Endothelial cell of umbilical vein (primary cell): ENCODE measurements around the gene BCO2. TPM values are rescaled to one million over a fixed set of nuclear protein-coding genes. Genes with fewer than 3 reads are reported as not detected.

Experiments used
- BruUV-seq: library from RNA; stranded (reverse); fragments of 400-500 nt; replicated peaks from 2 replicates; lab custom pipeline; 2021; lab: Mats Ljungman, UMichigan
- CTCF ChIA-PET: fragments of 300-600, 350-600 bp; sonication (Branson Sonifier 250); formaldehyde crosslinking; loops from one replicate; lab custom pipeline; 2021; ENCODE audit warnings: antibody characterized with exemption, inconsistent platforms; lab: Charles Lee
- POLR2A ChIA-PET: fragments of 300-600, 350-600 bp; sonication (Branson Sonifier 250); formaldehyde crosslinking; loops from one replicate; lab custom pipeline; 2021; ENCODE audit warnings: antibody characterized with exemption, inconsistent platforms; lab: Charles Lee
- DNase-seq: peaks from one replicate; pipeline ENCODE4 v3.0.0-alpha.2; 2011; ENCODE audit warnings: low read depth, low spot score
- FAIRE-seq: peaks from 2 replicates; lab custom pipeline; 2011; peaks lifted over from hg19 to GRCh38; lab: Jason Lieb, UNC
- H2AFZ ChIP-seq: 2 replicates; pipeline ENCODE4 v1.6.0; 2012; ENCODE audit warnings: low read depth, low read length, control low read depth, inconsistent platforms
- H3K27ac ChIP-seq: 2 replicates; pipeline ENCODE4 v1.5.1; 2011; ENCODE audit warnings: low read depth, mild to moderate bottlenecking, control low read depth, low read length, moderate library complexity; ENCODE audit not compliant: insufficient read depth
- H3K27me3 ChIP-seq, 2 experiments: 2 replicates each; pipeline versions ENCODE4 v1.6.0 to v1.6.1; 2011; ENCODE audit warnings: low read length in 2 of 2, mixed read lengths in 1 of 2; ENCODE audit not compliant: control insufficient read depth in 2 of 2, insufficient read depth in 2 of 2
- H3K36me3 ChIP-seq, 2 experiments: 2 replicates in 1 of 2; 3 replicates in 1 of 2; pipeline ENCODE4 v1.5.1; 2011; ENCODE audit warnings: low read length in 2 of 2, mild to moderate bottlenecking in 1 of 2, moderate library complexity in 1 of 2; ENCODE audit not compliant: control insufficient read depth in 2 of 2, insufficient read depth in 2 of 2; ENCODE audit errors: extremely low read depth in 1 of 2
- H3K4me1 ChIP-seq: 3 replicates; pipeline ENCODE4 v1.5.1; 2011; ENCODE audit warnings: mild to moderate bottlenecking, low read length; ENCODE audit not compliant: control insufficient read depth, insufficient read depth; ENCODE audit errors: extremely low read depth
- H3K4me2 ChIP-seq: 2 replicates; pipeline ENCODE4 v1.6.1; 2011; ENCODE audit warnings: low read length, control low read depth, mixed read lengths; ENCODE audit not compliant: insufficient read depth
- H3K4me3 ChIP-seq, 3 experiments: fragments of 200-600 bp in 1 of 3; sonication (generic), shearing (Covaris generic) in 1 of 3; replicated peaks in 1 of 3; 2 replicates each; pipeline ENCODE4 v1.5.1; 2011 to 2016; ENCODE audit warnings: control low read depth in 3 of 3, low read length in 3 of 3, mild to moderate bottlenecking in 2 of 3, inconsistent platforms in 1 of 3, low read depth in 1 of 3, moderate library complexity in 1 of 3; ENCODE audit not compliant: insufficient read depth in 1 of 3
- H3K79me2 ChIP-seq: 2 replicates; pipeline ENCODE4 v1.6.0; 2012; ENCODE audit warnings: low read length, inconsistent platforms; ENCODE audit not compliant: control insufficient read depth, insufficient read depth
- H3K9ac ChIP-seq: replicated peaks from 2 replicates; pipeline ENCODE3; 2011; ENCODE audit warnings: low read length, control low read depth; ENCODE audit not compliant: insufficient read depth; ENCODE audit errors: extremely low read depth
- H3K9me1 ChIP-seq: replicated peaks from 3 replicates; pipeline ENCODE4 v1.6.0; 2011; ENCODE audit warnings: mild to moderate bottlenecking, low read length; ENCODE audit not compliant: control insufficient read depth, insufficient read depth; ENCODE audit errors: extremely low read depth
- H3K9me3 ChIP-seq: replicated peaks from 2 replicates; pipeline ENCODE4 v1.5.1; 2012; ENCODE audit warnings: low read length, inconsistent platforms; ENCODE audit not compliant: control insufficient read depth, insufficient read depth
- H4K20me1 ChIP-seq: replicated peaks from 2 replicates; pipeline ENCODE3; 2011; ENCODE audit warnings: mild to moderate bottlenecking, low read length; ENCODE audit not compliant: control insufficient read depth, insufficient read depth; ENCODE audit errors: extremely low read depth
- EZH2 ChIP-seq: IDR thresholded peaks from 2 replicates; pipeline ENCODE4 v1.6.1; 2012; ENCODE audit warnings: borderline replicate concordance, low read depth, mild to moderate bottlenecking, moderate library complexity, low read length, inconsistent platforms; ENCODE audit not compliant: severe bottlenecking
- FOS ChIP-seq: IDR thresholded peaks from 2 replicates; pipeline ENCODE4 v1.6.1; 2011; ENCODE audit warnings: mild to moderate bottlenecking, low read length, moderate library complexity, borderline replicate concordance; ENCODE audit not compliant: insufficient read depth
- GATA2 ChIP-seq: IDR thresholded peaks from 2 replicates; pipeline ENCODE4 v1.7.0; 2011; ENCODE audit warnings: low read depth, mild to moderate bottlenecking, moderate library complexity, mixed read lengths, low read length; ENCODE audit not compliant: insufficient read length, insufficient read depth
- JUN ChIP-seq: IDR thresholded peaks from 2 replicates; pipeline ENCODE4 v1.6.1; 2011; ENCODE audit warnings: borderline replicate concordance, low read depth; ENCODE audit not compliant: insufficient read length, insufficient read depth
- MAX ChIP-seq: IDR thresholded peaks from 2 replicates; pipeline ENCODE4 v1.6.1; 2011; ENCODE audit not compliant: insufficient read depth, insufficient read length
- MYC ChIP-seq: IDR thresholded peaks from one replicate; pipeline ENCODE4 v1.6.1; 2011; ENCODE audit warnings: mild to moderate bottlenecking, low read depth, low read length
- POLR2A ChIP-seq: IDR thresholded peaks from 2 replicates; pipeline ENCODE4 v1.6.1; 2012; ENCODE audit warnings: low read depth, mild to moderate bottlenecking, control low read depth, low read length
- POLR2AphosphoS5 ChIP-seq: IDR thresholded peaks from 2 replicates; pipeline ENCODE4 v1.6.1; 2012; ENCODE audit warnings: low read depth, mild to moderate bottlenecking, control low read depth, low read length, moderate library complexity; ENCODE audit not compliant: insufficient read depth
- dilution Hi-C: fragments of 300-500 bp; cut with MboI; formaldehyde crosslinking; loops from one replicate; pipeline ENCODE4 v1.15.0; 2019; ENCODE audit warnings: low sequenced_read_pairs; ENCODE audit not compliant: extremely low pct_ligation_motif_present
- intact Hi-C: fragments of 100-400 bp; cut with micrococcal nuclease; formaldehyde crosslinking; loops from one replicate; pipeline ENCODE4 v1.10.0; 2022
- polyA plus RNA-seq, 4 experiments: library from polyadenylated mRNA; depleted of rRNA in 3 of 4; stranded (reverse) in 3 of 4; unstranded in 1 of 4; fragments of >200 nt; gene quantifications; 2 replicates each; pipeline versions ENCODE4 v1.2.1 to v1.2.3, GENCODE V29; 2011 to 2012; ENCODE audit warnings: missing spikeins in 1 of 4
- total RNA-seq: library from RNA; stranded (reverse); gene quantifications from 2 replicates; pipeline ENCODE4 v1.2.3, GENCODE V29; 2021
- TF ChIP-seq, protein P1 (sequence below), 2 donors: IDR thresholded peaks; 1 replicate in 1 of 2; 2 replicates in 1 of 2; pipeline ENCODE4 v1.5.1; 2011; ENCODE audit warnings: low read length in 2 of 2, mild to moderate bottlenecking in 2 of 2, moderate library complexity in 2 of 2, control low read depth in 1 of 2, inconsistent platforms in 1 of 2, low read depth in 1 of 2; ENCODE audit not compliant: insufficient read depth in 1 of 2; ENCODE audit errors: extremely low read depth in 1 of 2

Gene BCO2
- total and polyA plus RNA-seq, 2 donors (not counting 3 experiments of a cell fraction or from before 2014, with no cell fraction given): 0.58 to 1.9 TPM

GRCh38 chr11:112266410-112266778 lies 91.1 kb downstream of the BCO2 start:
- H3K9ac ChIP-seq: no peak overlapping the region
- H3K27me3 ChIP-seq: peaks cover 0 to 7% of the 10 kb centered on the region in 2 experiments
- no peaks in the 10 kb centered on the region for H3K4me1 ChIP-seq
- no TSS peak for BruUV-seq
- H3K79me2 ChIP-seq: no peaks in the 10 kb centered on the region
- H3K9me1 ChIP-seq: no peaks in the 10 kb centered on the region
- DNase-seq (no peak), FAIRE-seq (no peak)
- no peak overlapping the region for H3K4me2 ChIP-seq
- intact Hi-C loops: no loop called here
- H3K27ac ChIP-seq: no peak overlapping the region
- H3K9me3 ChIP-seq: no peaks in the 10 kb centered on the region
- CTCF ChIA-PET: interaction anchor here (1.2 kb wide), 1 partner anchor 11 kb away, joined by 5 read pairs; no protein-coding TSS in a partner anchor
- dilution Hi-C loops: no loop called here
- H3K36me3 ChIP-seq: no peaks in the 10 kb centered on the region
- no peaks in the 10 kb centered on the region for H4K20me1 ChIP-seq
- no peak overlapping the region for H3K4me3 ChIP-seq
- no peak for TF ChIP-seq JUN
- no peak for TF ChIP-seq MYC
- no peak for TF ChIP-seq POLR2AphosphoS5
- no peak for TF ChIP-seq GATA2
- TF ChIP-seq EZH2: no peak
- TF ChIP-seq MAX: no peak
- TF ChIP-seq POLR2A: no peak
- TF ChIP-seq, protein P1, sequence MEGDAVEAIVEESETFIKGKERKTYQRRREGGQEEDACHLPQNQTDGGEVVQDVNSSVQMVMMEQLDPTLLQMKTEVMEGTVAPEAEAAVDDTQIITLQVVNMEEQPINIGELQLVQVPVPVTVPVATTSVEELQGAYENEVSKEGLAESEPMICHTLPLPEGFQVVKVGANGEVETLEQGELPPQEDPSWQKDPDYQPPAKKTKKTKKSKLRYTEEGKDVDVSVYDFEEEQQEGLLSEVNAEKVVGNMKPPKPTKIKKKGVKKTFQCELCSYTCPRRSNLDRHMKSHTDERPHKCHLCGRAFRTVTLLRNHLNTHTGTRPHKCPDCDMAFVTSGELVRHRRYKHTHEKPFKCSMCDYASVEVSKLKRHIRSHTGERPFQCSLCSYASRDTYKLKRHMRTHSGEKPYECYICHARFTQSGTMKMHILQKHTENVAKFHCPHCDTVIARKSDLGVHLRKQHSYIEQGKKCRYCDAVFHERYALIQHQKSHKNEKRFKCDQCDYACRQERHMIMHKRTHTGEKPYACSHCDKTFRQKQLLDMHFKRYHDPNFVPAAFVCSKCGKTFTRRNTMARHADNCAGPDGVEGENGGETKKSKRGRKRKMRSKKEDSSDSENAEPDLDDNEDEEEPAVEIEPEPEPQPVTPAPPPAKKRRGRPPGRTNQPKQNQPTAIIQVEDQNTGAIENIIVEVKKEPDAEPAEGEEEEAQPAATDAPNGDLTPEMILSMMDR (IDR thresholded peaks at IDR 0.05; ENCODE audit: extremely low read depth in 1 of 2, insufficient read depth in 1 of 2, low read depth in 1 of 2, low read length in 2 of 2): no peak
- no peak for TF ChIP-seq FOS
- POLR2A ChIA-PET: no interaction called here
- H2AFZ ChIP-seq: no peak overlapping the region
